HEK293 (cell line): ENCODE data around the gene KIFBP.

Source experiments
- CTCF ChIA-PET: fragments of 350-600 bp; formaldehyde crosslinking; extraction: SDS; loops from one replicate; lab custom pipeline; 2021; ENCODE audit warnings: antibody characterized with exemption; lab: Yijun Ruan, JAX
- POLR2A ChIA-PET: fragments of 300-600 bp; formaldehyde crosslinking; extraction: SDS; loops from one replicate; lab custom pipeline; 2020; ENCODE audit warnings: antibody characterized with exemption, inconsistent platforms; lab: Yijun Ruan, JAX
- H3K27ac ChIP-seq: fragments of 200-500 bp; sonication (Bioruptor generic); 2 replicates; pipeline ENCODE4 v1.5.1; 2014; ENCODE audit warnings: low read depth, low read length, control low read depth, inconsistent platforms; ENCODE audit errors: extremely low read depth
- H3K36me3 ChIP-seq, 2 experiments: fragments of 200-500 bp in 1 of 2; sonication (Bioruptor generic) in 1 of 2; 1 replicate in 1 of 2; 2 replicates in 1 of 2; pipeline ENCODE4 v1.5.1; 2014 to 2017; ENCODE audit warnings: inconsistent platforms in 2 of 2, low read length in 2 of 2; ENCODE audit not compliant: control insufficient read depth in 2 of 2, insufficient read depth in 1 of 2
- H3K4me1 ChIP-seq: fragments of 200-500 bp; sonication (Bioruptor generic); 2 replicates; pipeline ENCODE4 v1.5.1; 2014; ENCODE audit warnings: mild to moderate bottlenecking, low read length, inconsistent platforms; ENCODE audit not compliant: control insufficient read depth, insufficient read depth
- H3K4me3 ChIP-seq: 2 replicates; pipeline ENCODE4 v1.5.1; 2011; ENCODE audit warnings: low read depth, mild to moderate bottlenecking, control low read depth, low read length, moderate library complexity
- H3K9me3 ChIP-seq: fragments of 200-500 bp; sonication (Bioruptor generic); 2 replicates; pipeline ENCODE4 v1.5.1; 2014; ENCODE audit warnings: low read depth, low read length, inconsistent platforms; ENCODE audit not compliant: control insufficient read depth, insufficient read depth
- EGR2 ChIP-seq: fragments of 450-650 bp; formaldehyde crosslinking; IDR thresholded peaks from 2 replicates; pipeline ENCODE4 v1.5.1; 2016; ENCODE audit warnings: low read depth, missing biosample characterization, missing genetic modification characterization
- GFI1B ChIP-seq: fragments of 450-650 bp; formaldehyde crosslinking; IDR thresholded peaks from 2 replicates; pipeline ENCODE4 v1.5.1; 2016; ENCODE audit warnings: missing biosample characterization, missing genetic modification characterization
- HOXC10 ChIP-seq: sonication (generic); formaldehyde crosslinking; IDR thresholded peaks from 2 replicates; pipeline ENCODE4 v1.8.1; 2023; ENCODE audit warnings: mild to moderate bottlenecking, missing genetic modification reagents
- KLF9 ChIP-seq: fragments of 450-650 bp; formaldehyde crosslinking; IDR thresholded peaks from 2 replicates; pipeline ENCODE4 v1.5.1; 2016; ENCODE audit warnings: missing biosample characterization, missing genetic modification characterization, low read depth
- REPIN1 ChIP-seq: fragments of 450-650 bp; formaldehyde crosslinking; IDR thresholded peaks from 2 replicates; pipeline ENCODE4 v1.5.1; 2017; ENCODE audit warnings: missing biosample characterization, missing genetic modification characterization, low read depth
- SP3 ChIP-seq: fragments of 450-650 bp; formaldehyde crosslinking; IDR thresholded peaks from 2 replicates; pipeline ENCODE4 v1.5.1; 2016; ENCODE audit warnings: missing biosample characterization, missing genetic modification characterization
- YY1 ChIP-seq: fragments of 450-650 bp; formaldehyde crosslinking; IDR thresholded peaks from 2 replicates; pipeline ENCODE4 v1.5.1; 2018; ENCODE audit warnings: missing biosample characterization, missing genetic modification characterization
- ZBTB10 ChIP-seq: fragments of 450-650 bp; formaldehyde crosslinking; IDR thresholded peaks from 2 replicates; pipeline ENCODE4 v1.5.1; 2016; ENCODE audit warnings: missing biosample characterization, missing genetic modification characterization
- ZBTB20 ChIP-seq: fragments of 450-650 bp; formaldehyde crosslinking; IDR thresholded peaks from 2 replicates; pipeline ENCODE4 v1.5.1; 2016; ENCODE audit warnings: missing biosample characterization, missing genetic modification characterization
- ZFP69B ChIP-seq: fragments of 450-650 bp; formaldehyde crosslinking; IDR thresholded peaks from 2 replicates; pipeline ENCODE4 v1.5.1; 2016; ENCODE audit warnings: missing biosample characterization, missing genetic modification characterization
- ZNF155 ChIP-seq: fragments of 450-650 bp; formaldehyde crosslinking; IDR thresholded peaks from 2 replicates; pipeline ENCODE4 v1.5.1; 2016; ENCODE audit warnings: missing biosample characterization, missing genetic modification characterization
- ZNF37A ChIP-seq: fragments of 450-650 bp; IDR thresholded peaks from 2 replicates; pipeline ENCODE4 v1.5.1; 2018; ENCODE audit warnings: missing biosample characterization, missing genetic modification characterization
- ZNF48 ChIP-seq: fragments of 450-650 bp; formaldehyde crosslinking; IDR thresholded peaks from 2 replicates; pipeline ENCODE4 v1.5.1; 2016; ENCODE audit warnings: missing biosample characterization, missing genetic modification characterization
- ZNF561 ChIP-seq: fragments of 450-650 bp; IDR thresholded peaks from 2 replicates; pipeline ENCODE4 v1.5.1; 2018; ENCODE audit warnings: missing biosample characterization, missing genetic modification characterization, borderline replicate concordance
- ZNF596 ChIP-seq: fragments of 450-650 bp; IDR thresholded peaks from 2 replicates; pipeline ENCODE4 v1.5.0; 2018; ENCODE audit warnings: missing biosample characterization, mild to moderate bottlenecking, missing genetic modification characterization, moderate library complexity
- ZNF623 ChIP-seq: fragments of 450-650 bp; formaldehyde crosslinking; IDR thresholded peaks from 2 replicates; pipeline ENCODE4 v1.5.1; 2016; ENCODE audit warnings: missing biosample characterization, missing genetic modification characterization
- ZNF626 ChIP-seq: fragments of 450-650 bp; sonication (Bioruptor Pico); formaldehyde crosslinking; IDR thresholded peaks from 2 replicates; pipeline ENCODE4 v1.5.1; 2018; ENCODE audit warnings: missing biosample characterization, missing genetic modification characterization, inconsistent platforms
- ZNF670 ChIP-seq: fragments of 450-650 bp; formaldehyde crosslinking; IDR thresholded peaks from 2 replicates; pipeline ENCODE4 v1.5.1; 2016; ENCODE audit warnings: missing biosample characterization, missing genetic modification characterization, low read depth
- ZNF677 ChIP-seq: fragments of 450-650 bp; IDR thresholded peaks from 2 replicates; pipeline ENCODE4 v1.5.0; 2018; ENCODE audit warnings: missing biosample characterization, mild to moderate bottlenecking, missing genetic modification characterization, moderate library complexity
- ZSCAN16 ChIP-seq: fragments of 450-650 bp; formaldehyde crosslinking; IDR thresholded peaks from 2 replicates; pipeline ENCODE4 v1.5.1; 2016; ENCODE audit warnings: missing biosample characterization, missing genetic modification characterization
- TF ChIP-seq, protein P1 (sequence below): fragments of 450-650 bp; formaldehyde crosslinking; IDR thresholded peaks from 2 replicates; pipeline ENCODE4; 2016; ENCODE audit warnings: missing biosample characterization, missing genetic modification characterization

The KIFBP gene

DNA sequence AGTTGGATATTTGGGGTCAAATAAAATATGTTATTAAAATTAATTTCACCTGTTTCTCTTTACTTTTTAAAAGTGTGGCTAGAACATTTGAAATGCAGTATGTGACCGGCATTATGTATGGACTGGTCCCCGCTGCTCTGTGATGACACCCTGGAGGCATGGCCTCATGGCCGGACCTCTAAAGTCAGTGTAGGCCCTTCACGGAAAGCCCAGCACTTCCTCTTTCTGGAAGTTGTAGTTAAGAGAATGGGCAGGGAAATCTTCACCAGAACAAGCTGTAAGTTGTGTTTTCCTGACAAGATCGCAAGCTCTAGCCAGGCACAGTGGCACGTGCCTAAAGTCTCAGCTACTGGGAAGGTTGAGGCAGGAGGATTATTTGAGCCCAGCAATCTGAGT, 61.0 kb downstream of the KIFBP start (continued):
- no peak for TF ChIP-seq ZBTB10 (tag by site-specific recombination)
- no peak for TF ChIP-seq ZNF670 (tag by site-specific recombination)
- no peak for TF ChIP-seq EGR2 (tag by site-specific recombination)

- Histone ChIP-seq H3K4me1 (no peaks in the 10 kb centered on the region), H3K9me3 (no peaks in the 10 kb centered on the region), H3K36me3 (no peaks in the 10 kb centered on the region)
- CTCF ChIA-PET, result no interaction called here
- POLR2A ChIA-PET, result no interaction called here
- TF ChIP-seq ZFP69B (tag by site-specific recombination) (no peak), ZNF561 (tag by site-specific recombination) (no peak), ZNF37A (tag by site-specific recombination) (no peak), ZNF48 (tag by site-specific recombination) (no peak), ZBTB20 (tag by site-specific recombination) (no peak)
- TF ChIP-seq, protein P1, sequence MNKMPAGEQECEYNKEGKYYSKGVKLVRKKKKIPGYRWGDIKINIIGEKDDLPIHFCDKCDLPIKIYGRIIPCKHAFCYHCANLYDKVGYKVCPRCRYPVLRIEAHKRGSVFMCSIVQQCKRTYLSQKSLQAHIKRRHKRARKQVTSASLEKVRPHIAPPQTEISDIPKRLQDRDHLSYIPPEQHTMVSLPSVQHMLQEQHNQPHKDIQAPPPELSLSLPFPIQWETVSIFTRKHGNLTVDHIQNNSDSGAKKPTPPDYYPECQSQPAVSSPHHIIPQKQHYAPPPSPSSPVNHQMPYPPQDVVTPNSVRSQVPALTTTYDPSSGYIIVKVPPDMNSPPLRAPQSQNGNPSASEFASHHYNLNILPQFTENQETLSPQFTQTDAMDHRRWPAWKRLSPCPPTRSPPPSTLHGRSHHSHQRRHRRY (tag by site-specific recombination), result no peak
- TF ChIP-seq, all 188 proteins: peak for 0
- Histone ChIP-seq H3K27ac (no peak overlapping the region), H3K4me3 (no peak overlapping the region)
These were observed 62.7 kb downstream of the KIFBP start for GRCh38 chr10:69051303-69051702.

DNA sequence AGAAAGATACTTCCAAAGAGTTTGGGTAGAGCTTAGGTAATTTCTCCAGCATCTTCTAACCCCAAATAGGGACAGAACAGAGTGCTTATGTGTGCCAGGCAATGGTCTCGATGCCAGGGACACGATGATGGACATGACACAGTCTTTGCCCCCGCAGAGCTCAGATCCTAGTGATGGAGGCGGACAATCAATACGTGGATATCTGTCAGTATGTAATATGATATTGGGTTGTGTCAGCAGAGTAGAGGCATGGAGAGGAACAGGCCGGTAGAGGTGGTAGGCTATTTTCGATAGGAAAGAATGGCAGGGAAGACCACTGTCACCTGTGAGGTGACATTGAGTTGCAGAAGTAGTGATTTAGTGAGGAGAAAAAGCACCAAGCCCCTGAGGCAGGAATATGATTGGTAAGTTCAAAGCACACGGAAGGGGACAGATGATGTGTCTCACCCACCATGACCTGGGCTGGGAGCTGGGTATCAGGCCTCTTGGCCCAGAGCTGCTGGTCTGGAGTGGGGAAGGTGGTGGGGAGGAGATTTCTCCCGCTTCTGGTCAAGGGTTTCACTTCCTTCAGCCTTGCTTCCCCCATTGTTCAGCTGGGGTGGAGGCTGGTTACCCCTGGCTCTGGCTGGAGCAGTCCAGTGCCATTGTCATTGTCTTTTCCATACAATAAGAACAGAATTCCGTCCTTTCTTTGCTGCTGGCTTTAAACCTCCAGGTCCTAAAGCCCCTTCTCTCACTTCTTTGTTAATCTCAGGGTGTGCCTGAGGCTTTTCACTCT, 63.3 kb downstream of the KIFBP start:
- no peaks in the 10 kb centered on the region for H3K36me3 ChIP-seq
- H3K4me1 ChIP-seq, result no peaks in the 10 kb centered on the region
- TF ChIP-seq EGR2 (tag by site-specific recombination) (no peak), ZSCAN16 (tag by site-specific recombination) (no peak), ZNF623 (no peak), KLF9 (tag by site-specific recombination) (no peak), REPIN1 (tag by site-specific recombination) (no peak), ZNF677 (tag by site-specific recombination) (no peak), HOXC10 (CRISPR knock-in tag) (no peak), SP3 (tag by site-specific recombination) (no peak), ZBTB20 (tag by site-specific recombination) (no peak), ZNF596 (tag by site-specific recombination) (no peak)
- CTCF ChIA-PET, result no interaction called here
- no peak overlapping the region for H3K27ac ChIP-seq
- no peak overlapping the region for H3K4me3 ChIP-seq
- no peaks in the 10 kb centered on the region for H3K9me3 ChIP-seq
- POLR2A ChIA-PET, result no interaction called here

DNA sequence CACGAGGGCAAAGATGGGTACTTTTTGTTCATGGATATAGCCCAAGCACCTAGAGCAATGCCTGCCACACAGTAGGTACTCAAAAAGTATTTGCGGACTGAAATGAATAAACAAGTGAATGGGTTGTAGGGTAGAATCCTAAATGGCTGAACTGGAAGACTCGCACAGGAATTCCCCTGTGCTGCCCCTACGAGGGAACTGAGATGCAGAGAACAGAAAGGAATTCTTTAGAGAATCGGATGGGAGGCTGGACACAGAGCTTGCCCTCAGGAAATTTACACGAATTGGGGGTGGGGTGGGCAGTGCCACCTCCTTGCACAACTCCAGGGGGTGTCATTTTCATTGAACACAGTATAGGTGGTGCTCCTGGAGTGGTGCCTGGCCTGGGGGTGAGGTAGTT, 64.1 kb downstream of the KIFBP start:
- CTCF ChIA-PET, result interaction anchor here (1.1 kb wide), 1 partner anchor 41 kb away, joined by 3 read pairs; no protein-coding TSS in a partner anchor
- POLR2A ChIA-PET, result no interaction called here
- TF ChIP-seq ZNF155 (no peak), ZNF626 (tag by site-specific recombination) (no peak), YY1 (tag by site-specific recombination) (no peak), HOXC10 (CRISPR knock-in tag) (no peak), GFI1B (tag by site-specific recombination) (no peak)
- no peaks in the 10 kb centered on the region for H3K9me3 ChIP-seq
- H3K4me3 ChIP-seq, result no peak overlapping the region
- H3K4me1 ChIP-seq, result no peaks in the 10 kb centered on the region
- H3K36me3 ChIP-seq, result no peaks in the 10 kb centered on the region
- no peak overlapping the region for H3K27ac ChIP-seq
